ENCODE measurements around the gene KLHDC4.

DNA sequence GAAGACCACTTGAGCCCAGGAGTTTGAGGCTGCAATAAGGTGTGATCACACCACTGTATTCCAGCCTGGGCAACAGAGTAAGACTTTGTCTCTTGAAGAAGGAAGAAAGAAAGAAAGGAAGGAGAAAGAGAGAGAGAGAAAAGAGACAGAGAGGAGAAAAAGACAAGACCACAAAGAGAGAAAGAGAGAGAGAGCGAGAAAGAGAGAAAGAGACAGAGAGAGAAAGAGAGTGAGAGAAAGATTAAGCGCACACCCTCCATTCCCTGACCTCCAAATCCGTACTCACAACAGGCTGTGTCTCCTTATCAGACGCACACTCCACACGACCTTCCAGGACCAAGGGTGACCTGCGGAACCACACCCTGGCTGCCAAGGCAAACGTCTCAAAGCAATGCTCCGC is 19.6 kb downstream of the KLHDC4 start:
- no peak for TF ChIP-seq EZH2 (IDR thresholded peaks at IDR 0.05; ENCODE audit: borderline replicate concordance, insufficient read depth, low read depth, low read length, poor library complexity, severe bottlenecking)
- TF ChIP-seq, protein P1, sequence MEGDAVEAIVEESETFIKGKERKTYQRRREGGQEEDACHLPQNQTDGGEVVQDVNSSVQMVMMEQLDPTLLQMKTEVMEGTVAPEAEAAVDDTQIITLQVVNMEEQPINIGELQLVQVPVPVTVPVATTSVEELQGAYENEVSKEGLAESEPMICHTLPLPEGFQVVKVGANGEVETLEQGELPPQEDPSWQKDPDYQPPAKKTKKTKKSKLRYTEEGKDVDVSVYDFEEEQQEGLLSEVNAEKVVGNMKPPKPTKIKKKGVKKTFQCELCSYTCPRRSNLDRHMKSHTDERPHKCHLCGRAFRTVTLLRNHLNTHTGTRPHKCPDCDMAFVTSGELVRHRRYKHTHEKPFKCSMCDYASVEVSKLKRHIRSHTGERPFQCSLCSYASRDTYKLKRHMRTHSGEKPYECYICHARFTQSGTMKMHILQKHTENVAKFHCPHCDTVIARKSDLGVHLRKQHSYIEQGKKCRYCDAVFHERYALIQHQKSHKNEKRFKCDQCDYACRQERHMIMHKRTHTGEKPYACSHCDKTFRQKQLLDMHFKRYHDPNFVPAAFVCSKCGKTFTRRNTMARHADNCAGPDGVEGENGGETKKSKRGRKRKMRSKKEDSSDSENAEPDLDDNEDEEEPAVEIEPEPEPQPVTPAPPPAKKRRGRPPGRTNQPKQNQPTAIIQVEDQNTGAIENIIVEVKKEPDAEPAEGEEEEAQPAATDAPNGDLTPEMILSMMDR (IDR thresholded peaks at IDR 0.05), result no peak

All from B cell (primary cell).